Right lobe of liver (tissue), 4 donors: Measurements from ENCODE around the gene THADA.

Experiments used
- CTCF ChIP-seq, 4 donors: fragments of 200-600 bp in 3 of 4; fragments of 450-650 bp in 1 of 4; IDR thresholded peaks; one replicate each; pipeline versions ENCODE4 v1.5.1 to v1.8.0; 2016 to 2022; ENCODE audit warnings: antibody characterized with exemption in 4 of 4, mild to moderate bottlenecking in 2 of 4
- POLR2A ChIP-seq: fragments of 450-650 bp; IDR thresholded peaks from one replicate; pipeline ENCODE4 v1.6.1; 2017; ENCODE audit warnings: antibody characterized with exemption, mild to moderate bottlenecking
- donor health status: DM: no; HTN: no; CAD: no.
- donor health status: DM: no; HTN: no; CAD: no.
- donor health status: DM: no; HTN: yes; CAD: no.

- no peak for TF ChIP-seq CTCF (IDR thresholded peaks at IDR 0.05)
- no peak for TF ChIP-seq POLR2A
These were observed 294.9 kb downstream of the THADA start for GRCh38 chr2:43300781-43301583.
